IMR-90 (cell line): ENCODE results near the gene EXOC4.

Source experiments
- BHLHE40 ChIP-seq: fragments of 150-350 bp; IDR thresholded peaks from 2 replicates; pipeline ENCODE4 v1.6.1; 2016; ENCODE audit warnings: mild to moderate bottlenecking, low read depth, low read length
- CEBPB ChIP-seq: IDR thresholded peaks from 2 replicates; pipeline ENCODE4 v1.6.1; 2012; ENCODE audit warnings: low read depth, low read length, improper control_type of control experiment
- CHD1 ChIP-seq: IDR thresholded peaks from 2 replicates; pipeline ENCODE4 v1.6.1; 2012; ENCODE audit warnings: low read depth, low read length, improper control_type of control experiment
- CTCF ChIP-seq: conservative IDR thresholded peaks from 2 replicates; pipeline ENCODE4 v1.5.1; 2012; ENCODE audit warnings: mild to moderate bottlenecking, low read depth, low read length, improper control_type of control experiment
- MAFK ChIP-seq: IDR thresholded peaks from 2 replicates; pipeline ENCODE4 v1.6.1; 2012; ENCODE audit warnings: low read depth, low read length, improper control_type of control experiment
- MXI1 ChIP-seq: IDR thresholded peaks from 2 replicates; pipeline ENCODE4 v1.6.1; 2012; ENCODE audit warnings: low read depth, mild to moderate bottlenecking, low read length, moderate library complexity, borderline replicate concordance
- NFE2L2 ChIP-seq: fragments of 150-350 bp; IDR thresholded peaks from 2 replicates; pipeline ENCODE4 v1.6.1; 2016; ENCODE audit warnings: low read depth, mild to moderate bottlenecking, low read length
- POLR2A ChIP-seq: IDR thresholded peaks from 2 replicates; pipeline ENCODE4 v1.6.1; 2012; ENCODE audit warnings: mild to moderate bottlenecking, low read depth, low read length
- RAD21 ChIP-seq: IDR thresholded peaks from 2 replicates; pipeline ENCODE4 v1.6.1; 2012; ENCODE audit warnings: low read length, improper control_type of control experiment
- RCOR1 ChIP-seq: IDR thresholded peaks from 2 replicates; pipeline ENCODE4 v1.6.1; 2012; ENCODE audit warnings: mild to moderate bottlenecking, low read length, improper control_type of control experiment; ENCODE audit not compliant: insufficient replicate concordance
- SMC3 ChIP-seq: fragments of 150-350 bp; IDR thresholded peaks from 2 replicates; pipeline ENCODE4 v1.6.1; 2016; ENCODE audit warnings: low read depth, mild to moderate bottlenecking, antibody characterized with exemption, low read length, moderate library complexity
- TF ChIP-seq, protein P1 (sequence below): fragments of 150-350 bp; IDR thresholded peaks from 2 replicates; pipeline ENCODE4 v1.6.1; 2017; ENCODE audit warnings: mild to moderate bottlenecking, antibody characterized with exemption, low read length, low read depth
- TF ChIP-seq, protein P2 (sequence below): fragments of 150-350 bp; IDR thresholded peaks from 2 replicates; pipeline ENCODE4 v1.6.1; 2016; ENCODE audit warnings: low read depth, mild to moderate bottlenecking, low read length, moderate library complexity, borderline replicate concordance

DNA sequence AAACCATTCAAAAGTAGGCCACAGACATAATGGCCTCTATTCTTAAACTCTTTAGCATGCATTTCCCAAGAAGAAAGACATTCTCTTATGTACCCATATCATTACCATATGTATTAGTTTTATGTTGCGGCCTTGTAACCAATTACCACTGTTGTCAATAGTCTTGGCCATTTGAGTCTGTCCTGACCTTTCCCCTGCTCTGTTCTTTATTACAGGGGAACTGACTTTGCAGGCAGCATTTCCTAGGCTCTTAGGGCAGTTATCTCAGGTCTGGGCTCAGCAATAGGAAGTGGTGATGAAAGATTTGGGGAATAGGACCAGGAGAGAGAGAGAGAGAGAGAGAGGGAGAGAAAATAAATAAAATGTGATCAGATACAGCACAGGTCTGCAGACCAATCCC is 679.7 kb downstream of the EXOC4 start:
- TF ChIP-seq CTCF (no peak), SMC3 (no peak), POLR2A (no peak), NFE2L2 (no peak), CEBPB (no peak), RCOR1 (no peak), MAFK (no peak), CHD1 (no peak), MXI1 (no peak), BHLHE40 (no peak), RAD21 (no peak)
- TF ChIP-seq, protein P1, sequence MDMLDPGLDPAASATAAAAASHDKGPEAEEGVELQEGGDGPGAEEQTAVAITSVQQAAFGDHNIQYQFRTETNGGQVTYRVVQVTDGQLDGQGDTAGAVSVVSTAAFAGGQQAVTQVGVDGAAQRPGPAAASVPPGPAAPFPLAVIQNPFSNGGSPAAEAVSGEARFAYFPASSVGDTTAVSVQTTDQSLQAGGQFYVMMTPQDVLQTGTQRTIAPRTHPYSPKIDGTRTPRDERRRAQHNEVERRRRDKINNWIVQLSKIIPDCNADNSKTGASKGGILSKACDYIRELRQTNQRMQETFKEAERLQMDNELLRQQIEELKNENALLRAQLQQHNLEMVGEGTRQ: no peak
- TF ChIP-seq, protein P2, sequence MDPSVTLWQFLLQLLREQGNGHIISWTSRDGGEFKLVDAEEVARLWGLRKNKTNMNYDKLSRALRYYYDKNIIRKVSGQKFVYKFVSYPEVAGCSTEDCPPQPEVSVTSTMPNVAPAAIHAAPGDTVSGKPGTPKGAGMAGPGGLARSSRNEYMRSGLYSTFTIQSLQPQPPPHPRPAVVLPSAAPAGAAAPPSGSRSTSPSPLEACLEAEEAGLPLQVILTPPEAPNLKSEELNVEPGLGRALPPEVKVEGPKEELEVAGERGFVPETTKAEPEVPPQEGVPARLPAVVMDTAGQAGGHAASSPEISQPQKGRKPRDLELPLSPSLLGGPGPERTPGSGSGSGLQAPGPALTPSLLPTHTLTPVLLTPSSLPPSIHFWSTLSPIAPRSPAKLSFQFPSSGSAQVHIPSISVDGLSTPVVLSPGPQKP: no peak
